AG09309 (cell line): ENCODE data around the gene KIF18B.

Experiments
- DNase-seq: peaks from one replicate; pipeline ENCODE4 v3.0.0-alpha.2; 2010; ENCODE audit warnings: low read depth
- H3K4me3 ChIP-seq: 2 replicates; pipeline ENCODE4 v1.5.1; 2011; ENCODE audit warnings: mild to moderate bottlenecking, low read depth, low read length, moderate library complexity; ENCODE audit not compliant: control insufficient read depth
- CTCF ChIP-seq: IDR thresholded peaks from 2 replicates; pipeline ENCODE4 v1.5.1; 2011; ENCODE audit warnings: mild to moderate bottlenecking, low read depth, low read length, inconsistent platforms; ENCODE audit not compliant: insufficient read depth, control insufficient read depth; ENCODE audit errors: missing control alignments

KIF18B gene

GRCh38 chr17:44878627-44879221 is 68.8 kb downstream of the KIF18B start:
- no peak for DNase-seq
- H3K4me3 ChIP-seq: no peak overlapping the region
- peak; percentile 66 for TF ChIP-seq CTCF

- no peak for TF ChIP-seq CTCF
- H3K4me3 ChIP-seq: no peak overlapping the region
- DNase-seq: no peak
These were observed 70.5 kb downstream of the KIF18B start for GRCh38 chr17:44877121-44877520.

- no peak for DNase-seq
- TF ChIP-seq CTCF: no peak
- no peak overlapping the region for H3K4me3 ChIP-seq
These were observed 71.8 kb downstream of the KIF18B start for GRCh38 chr17:44875761-44876160.
